HepG2 (cell line): Measurements from ENCODE around the gene FIBP. TPM values are rescaled to one million over a fixed set of nuclear protein-coding genes. Genes with fewer than 3 reads are reported as not detected.

Experiments
- ATF5 ChIP-seq: sonication (generic); formaldehyde crosslinking; IDR thresholded peaks from 2 replicates; pipeline ENCODE4 v1.4.0; 2020; ENCODE audit warnings: mild to moderate bottlenecking, low read depth, missing genetic modification reagents
- DRAP1 ChIP-seq: IDR thresholded peaks from 2 replicates; pipeline ENCODE4 v1.6.1; 2016; ENCODE audit warnings: missing genetic modification reagents, missing compliant biosample characterization
- IRF1 ChIP-seq: sonication (generic); formaldehyde crosslinking; IDR thresholded peaks from 2 replicates; pipeline ENCODE4 v1.4.0; 2020; ENCODE audit warnings: low read depth, mild to moderate bottlenecking, missing genetic modification reagents
- MAF1 ChIP-seq: sonication (generic); formaldehyde crosslinking; IDR thresholded peaks from 2 replicates; pipeline ENCODE4 v1.5.0; 2020; ENCODE audit warnings: missing genetic modification reagents, borderline replicate concordance
- NFE2L1 ChIP-seq: sonication (generic); formaldehyde crosslinking; IDR thresholded peaks from 2 replicates; pipeline ENCODE4 v1.4.0; 2020; ENCODE audit warnings: missing genetic modification reagents, mild to moderate bottlenecking, borderline replicate concordance
- NR1H2 ChIP-seq: sonication (generic); formaldehyde crosslinking; IDR thresholded peaks from 2 replicates; pipeline ENCODE4 v1.8.1; 2022; ENCODE audit warnings: low read depth, missing genetic modification reagents, borderline replicate concordance
- SP2 ChIP-seq: sonication (generic); formaldehyde crosslinking; IDR thresholded peaks from 2 replicates; pipeline ENCODE4 v1.5.1; 2020; ENCODE audit warnings: mild to moderate bottlenecking, missing genetic modification reagents
- SPEN ChIP-seq: sonication (generic); formaldehyde crosslinking; IDR thresholded peaks from 2 replicates; pipeline ENCODE4 v1.5.1; 2020; ENCODE audit warnings: low read depth, mild to moderate bottlenecking, missing genetic modification reagents
- TBX2 ChIP-seq: sonication (generic); formaldehyde crosslinking; IDR thresholded peaks from 2 replicates; pipeline ENCODE4 v1.5.0; 2020; ENCODE audit warnings: missing genetic modification reagents, mild to moderate bottlenecking, borderline replicate concordance
- U2AF1 ChIP-seq: fragments of 200-400 bp; formaldehyde crosslinking; optimal IDR thresholded peaks from 2 replicates; pipeline ENCODE3; 2017; ENCODE audit warnings: mild to moderate bottlenecking, low read depth, low read length
- ZBTB20 ChIP-seq: sonication (generic); formaldehyde crosslinking; IDR thresholded peaks from 2 replicates; pipeline ENCODE4 v1.8.1; 2023; ENCODE audit warnings: missing genetic modification reagents, low read depth, mild to moderate bottlenecking, borderline replicate concordance
- ZBTB26 ChIP-seq: IDR thresholded peaks from 2 replicates; pipeline ENCODE4 v1.6.1; 2016; ENCODE audit warnings: missing compliant biosample characterization, missing genetic modification reagents, borderline replicate concordance
- ZFP36L1 ChIP-seq: sonication (generic); formaldehyde crosslinking; IDR thresholded peaks from 2 replicates; pipeline ENCODE4 v1.8.0; 2022; ENCODE audit warnings: mild to moderate bottlenecking, missing genetic modification reagents, moderate library complexity
- ZNF260 ChIP-seq: sonication (generic); formaldehyde crosslinking; IDR thresholded peaks from 2 replicates; pipeline ENCODE4 v1.4.0; 2020; ENCODE audit warnings: missing genetic modification reagents, low read depth, mild to moderate bottlenecking, borderline replicate concordance
- ZNF274 ChIP-seq: sonication (generic); formaldehyde crosslinking; IDR thresholded peaks from 2 replicates; pipeline ENCODE4 v1.5.1; 2020; ENCODE audit warnings: mild to moderate bottlenecking, missing genetic modification reagents
- ZNF33A ChIP-seq: sonication (generic); formaldehyde crosslinking; IDR thresholded peaks from 2 replicates; pipeline ENCODE4 v1.5.1; 2020; ENCODE audit warnings: missing genetic modification reagents, mild to moderate bottlenecking, moderate library complexity, borderline replicate concordance
- ZNF362 ChIP-seq: sonication (generic); formaldehyde crosslinking; IDR thresholded peaks from 2 replicates; pipeline ENCODE4 v1.4.0; 2020; ENCODE audit warnings: missing genetic modification reagents, mild to moderate bottlenecking, borderline replicate concordance
- ZNF512 ChIP-seq: sonication (generic); formaldehyde crosslinking; IDR thresholded peaks from 2 replicates; pipeline ENCODE4 v1.4.0; 2020; ENCODE audit warnings: mild to moderate bottlenecking, missing genetic modification reagents
- ZNF543 ChIP-seq: sonication (generic); formaldehyde crosslinking; IDR thresholded peaks from 2 replicates; pipeline ENCODE4 v1.4.0; 2020; ENCODE audit warnings: mild to moderate bottlenecking, missing genetic modification reagents
- ZNF672 ChIP-seq: sonication (generic); formaldehyde crosslinking; IDR thresholded peaks from 2 replicates; pipeline ENCODE4 v1.8.1; 2022; ENCODE audit warnings: missing genetic modification reagents
- ZNF7 ChIP-seq: IDR thresholded peaks from 2 replicates; pipeline ENCODE4 v1.6.1; 2016; ENCODE audit warnings: missing biosample characterization, missing genetic modification reagents
- polyA plus RNA-seq, 8 experiments: library from polyadenylated mRNA; depleted of rRNA in 3 of 8; stranded (reverse) in 7 of 8; unstranded in 1 of 8; fragments of >200 nt; fragmentation: Illumina TruSeq in 4 of 8; extraction: Trizol in 4 of 8; gene quantifications; 2 replicates each; pipeline versions ENCODE4 v1.2.1 to v1.2.3, GENCODE V29; 2011 to 2016; ENCODE audit warnings: low read depth in 4 of 8, missing spikeins in 1 of 8, mixed read lengths in 1 of 8; ENCODE audit not compliant: insufficient read depth in 1 of 8
- total RNA-seq, 5 experiments: library from RNA; depleted of rRNA; stranded (reverse); fragments of >200 nt; fragmentation: Illumina TruSeq; extraction: Trizol; gene quantifications; 2 replicates each; pipeline ENCODE4 v1.2.3, GENCODE V29; 2016; ENCODE audit warnings: low read depth in 1 of 5

FIBP gene
- total and polyA plus RNA-seq, 2 of the 13 experiments (the other 11 are each of a cell fraction or from before 2014, with no cell fraction given) = 42.9 to 62.1 TPM

- TF ChIP-seq ZNF260 (CRISPR knock-in tag) (no peak), TBX2 (CRISPR knock-in tag) (peak; percentile 49), ZNF7 (CRISPR knock-in tag) (0 out of 2 replicates have a peak, but pooled peaks have one; percentile 25), SPEN (CRISPR knock-in tag) (peak; percentile 76), IRF1 (CRISPR knock-in tag) (no peak), ATF5 (no peak), ZNF274 (CRISPR knock-in tag) (peak; percentile 47; the same call in 1 of the 2 replicates), DRAP1 (CRISPR knock-in tag) (no peak), MAF1 (CRISPR knock-in tag) (peak; percentile 93; the same call in 1 of the 2 replicates), ZBTB26 (peak; percentile 50; the same call in 1 of the 2 replicates), NFE2L1 (CRISPR knock-in tag) (no peak), ZFP36L1 (0 out of 2 replicates have a peak, but pooled peaks have one; percentile 44), ZNF512 (CRISPR knock-in tag) (no peak), SP2 (CRISPR knock-in tag) (peak; percentile 53; the same call in 1 of the 2 replicates), NR1H2 (CRISPR knock-in tag) (no peak), U2AF1 (peak; percentile 83), ZNF362 (CRISPR knock-in tag) (peak; percentile 45; the same call in 1 of the 2 replicates), ZNF543 (CRISPR knock-in tag) (peak; percentile 81), ZNF33A (CRISPR knock-in tag) (no peak), ZBTB20 (CRISPR knock-in tag) (0 out of 2 replicates have a peak, but pooled peaks have one; percentile 28), ZNF672 (no peak)
Observed at GRCh38 chr11:65919141-65919572, 30.9 kb upstream of the FIBP start, which contains the start of gene DRAP1 (continued).
